GM18519 (cell line): ENCODE measurements around the gene DYNC2LI1.

Experiments
- ATAC-seq: cut with Tn5 transposase; IDR thresholded peaks from one replicate; pipeline ENCODE4 v1.9.1; 2021; ENCODE audit warnings: mild to moderate bottlenecking, moderate library complexity; ENCODE audit not compliant: unreplicated experiment, low FRiP score

DYNC2LI1 gene

DNA sequence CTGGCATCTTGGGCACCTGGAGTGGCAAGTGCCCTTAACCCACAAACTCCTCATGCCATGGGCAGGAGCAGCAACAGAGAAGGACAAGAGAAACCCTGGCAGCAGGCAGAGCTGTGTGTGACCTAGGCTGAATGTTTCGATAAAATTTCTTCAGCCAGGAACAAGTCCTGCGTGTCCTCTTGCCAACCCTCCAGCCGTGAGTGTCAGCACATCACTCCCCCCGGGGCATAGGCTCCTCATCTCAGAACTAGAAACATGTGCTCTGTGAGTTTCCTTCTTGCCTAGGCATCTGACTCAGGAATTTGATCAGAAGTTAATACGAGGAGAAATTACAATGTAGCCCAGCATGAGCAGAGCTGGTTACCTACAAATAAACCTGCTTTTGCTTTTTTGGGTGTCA is 67.1 kb downstream of the DYNC2LI1 start:
- ATAC-seq, result no peak

DNA sequence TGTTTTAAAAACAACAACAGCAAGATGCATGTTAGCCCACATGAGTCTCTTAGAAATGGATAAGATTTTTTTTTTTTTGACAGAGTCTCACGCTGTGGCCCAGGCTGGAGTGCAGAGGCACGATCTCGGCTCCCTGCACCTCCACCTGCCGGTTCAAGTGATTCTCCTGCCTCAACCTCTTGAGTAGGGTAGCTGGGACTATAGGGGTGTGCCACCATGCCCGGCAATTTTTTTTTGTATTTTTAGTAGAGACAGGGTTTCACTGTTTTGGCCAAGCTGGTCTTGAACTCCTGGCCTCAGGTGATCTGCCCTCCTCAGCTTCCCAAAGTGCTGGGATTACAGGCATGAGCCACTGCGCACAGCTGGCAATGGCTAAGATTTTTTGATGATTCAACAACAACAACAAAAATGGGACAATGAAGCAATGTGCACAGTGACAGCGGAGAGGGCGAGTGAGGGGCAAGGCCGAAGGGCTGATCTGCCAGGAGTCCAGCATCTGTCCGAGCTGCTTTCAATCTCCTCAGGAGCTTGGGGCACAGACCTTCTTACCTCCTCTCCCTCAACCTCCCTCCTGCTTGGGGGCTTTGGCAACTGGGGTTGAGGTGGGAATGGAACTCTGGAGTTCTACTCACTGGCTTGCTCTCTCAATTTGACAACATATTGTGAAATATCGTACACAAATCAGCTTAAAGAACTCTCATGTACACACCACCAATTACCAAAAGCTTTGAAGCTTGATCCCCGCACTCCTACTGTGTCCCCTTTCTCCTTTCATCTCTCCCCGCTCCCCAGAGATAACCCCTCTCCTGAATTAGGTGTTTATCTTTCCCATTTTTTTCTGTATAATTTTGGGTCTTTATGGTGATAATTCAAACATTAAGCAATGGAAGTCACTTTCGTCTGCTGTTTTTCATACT is 68.4 kb downstream of the DYNC2LI1 start:
- ATAC-seq, result no peak

DNA sequence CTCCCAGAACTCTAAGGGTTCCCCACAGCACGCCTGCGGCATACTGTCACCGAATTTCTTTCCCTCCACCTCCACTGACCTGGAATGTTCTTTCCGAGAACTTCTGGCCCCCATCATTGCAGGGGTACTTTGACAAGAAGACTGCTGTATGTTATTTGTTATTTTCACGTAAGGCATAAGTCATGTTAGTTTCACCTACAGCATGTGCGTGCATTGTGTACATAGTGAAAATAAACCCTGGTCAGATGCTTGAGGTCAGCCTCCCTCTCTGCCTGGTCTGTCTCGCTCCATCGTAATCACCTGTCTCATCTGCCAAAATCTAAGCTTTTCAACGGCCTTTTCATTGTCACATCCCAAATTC is 69.0 kb downstream of the DYNC2LI1 start:
- no peak for ATAC-seq

DNA sequence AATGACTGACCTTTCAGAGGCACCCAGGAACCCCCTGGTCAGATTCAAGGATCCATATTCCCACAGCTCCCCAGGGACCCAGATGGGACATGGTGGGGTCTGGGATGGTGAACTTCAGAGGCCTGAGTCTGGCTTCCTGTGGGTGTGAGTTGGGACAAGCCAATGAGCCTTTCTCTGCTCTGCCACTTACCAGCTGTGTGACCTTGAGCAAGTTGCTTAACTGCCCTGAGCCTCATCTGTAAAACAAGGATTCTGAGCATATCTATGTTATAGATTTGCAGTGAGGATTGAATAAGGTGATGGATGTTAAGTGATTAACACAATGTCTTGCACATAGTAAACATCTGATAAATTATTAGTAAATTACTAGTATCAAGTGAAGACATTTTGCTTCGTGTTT is 71.3 kb downstream of the DYNC2LI1 start:
- ATAC-seq, result no peak

DNA sequence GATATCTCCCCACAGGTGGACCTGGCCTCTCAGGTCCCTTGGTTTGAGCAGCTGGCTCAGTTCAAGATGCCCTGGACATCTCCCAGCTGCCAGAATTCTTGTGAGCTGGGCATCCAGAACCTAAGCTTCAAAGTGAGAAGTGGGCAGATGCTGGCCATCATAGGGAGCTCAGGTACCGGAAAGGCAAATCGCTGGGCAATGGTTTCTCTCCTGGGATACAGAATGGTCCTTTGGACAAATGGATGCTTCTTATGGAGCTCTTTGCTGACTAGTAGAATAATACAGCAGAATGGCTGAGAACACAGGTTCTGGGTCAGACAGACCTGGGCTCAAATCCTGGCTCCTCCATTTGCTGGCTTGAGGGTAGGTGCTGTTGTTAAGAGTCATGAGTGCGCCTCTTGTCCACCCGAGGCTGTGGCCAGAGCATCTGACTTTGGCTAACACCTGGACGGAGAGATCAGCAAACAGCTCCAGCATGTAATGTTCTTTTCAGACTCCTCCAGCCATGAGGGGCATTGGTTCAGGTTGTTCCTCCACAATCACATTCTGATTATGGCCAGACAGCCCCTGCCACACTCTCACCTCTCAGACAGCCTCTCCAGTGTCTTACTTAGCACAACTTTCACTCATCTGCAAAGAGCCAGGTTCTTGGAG is 72.4 kb downstream of the DYNC2LI1 start:
- ATAC-seq, result no peak

DNA sequence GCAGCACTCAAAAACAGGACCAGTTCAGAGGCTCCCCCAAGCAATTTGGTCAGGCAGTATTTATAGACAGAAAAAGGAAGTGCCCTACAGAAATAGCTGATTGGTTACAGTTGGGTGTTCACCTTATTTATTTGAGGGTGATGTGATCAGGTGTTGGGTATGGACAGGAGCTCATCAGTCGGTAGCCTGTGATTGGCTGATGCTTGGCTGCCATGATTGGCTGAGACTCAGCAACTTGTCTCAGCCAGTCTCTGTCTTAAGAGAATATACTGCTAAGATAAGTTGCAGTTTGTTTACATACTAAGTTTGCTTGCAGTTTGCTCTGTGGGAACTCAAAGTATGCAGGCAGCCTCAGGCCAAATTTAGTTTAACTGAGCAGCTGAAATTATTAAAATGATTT is 74.4 kb downstream of the DYNC2LI1 start:
- ATAC-seq, result no peak

DNA sequence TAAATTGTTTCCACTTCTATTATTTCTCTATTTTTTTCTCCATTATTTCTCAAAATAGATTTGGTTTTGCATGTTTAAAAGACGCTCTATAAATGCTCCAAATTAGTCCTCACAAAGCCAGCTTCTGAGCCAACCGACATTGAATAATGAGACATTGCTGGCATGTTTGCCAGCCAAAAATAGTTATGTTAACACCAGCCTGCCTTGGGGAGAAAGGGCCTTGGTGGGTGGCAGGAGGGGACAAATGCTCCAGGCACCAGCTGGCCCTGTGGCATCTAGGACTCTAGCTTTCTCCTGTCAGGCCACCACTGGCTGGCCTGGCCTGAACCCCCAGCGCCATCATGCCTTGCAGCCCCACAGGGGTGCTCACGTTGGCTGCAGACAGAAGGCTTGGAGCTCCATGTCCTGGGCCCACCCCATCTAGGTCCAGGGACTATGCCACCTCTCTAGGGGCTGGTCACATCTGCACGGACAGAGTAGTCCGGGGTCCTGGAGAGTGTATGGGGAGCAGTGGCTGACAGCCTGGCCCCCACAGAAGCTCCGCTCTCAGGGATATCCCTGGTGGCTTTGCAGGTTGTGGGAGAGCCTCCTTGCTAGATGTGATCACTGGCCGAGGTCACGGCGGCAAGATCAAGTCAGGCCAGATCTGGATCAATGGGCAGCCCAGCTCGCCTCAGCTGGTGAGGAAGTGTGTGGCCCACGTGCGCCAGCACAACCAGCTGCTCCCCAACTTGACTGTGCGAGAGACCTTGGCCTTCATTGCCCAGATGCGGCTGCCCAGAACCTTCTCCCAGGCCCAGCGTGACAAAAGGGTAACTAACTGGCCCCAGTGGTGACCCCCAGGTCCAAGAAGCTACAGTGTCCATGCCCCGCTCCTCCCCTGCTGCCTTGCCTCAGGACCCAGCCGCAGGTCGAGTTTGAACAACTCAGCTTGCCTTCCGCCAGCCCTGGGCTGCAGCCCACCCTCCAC is 77.5 kb downstream of the DYNC2LI1 start:
- ATAC-seq, result no peak

DNA sequence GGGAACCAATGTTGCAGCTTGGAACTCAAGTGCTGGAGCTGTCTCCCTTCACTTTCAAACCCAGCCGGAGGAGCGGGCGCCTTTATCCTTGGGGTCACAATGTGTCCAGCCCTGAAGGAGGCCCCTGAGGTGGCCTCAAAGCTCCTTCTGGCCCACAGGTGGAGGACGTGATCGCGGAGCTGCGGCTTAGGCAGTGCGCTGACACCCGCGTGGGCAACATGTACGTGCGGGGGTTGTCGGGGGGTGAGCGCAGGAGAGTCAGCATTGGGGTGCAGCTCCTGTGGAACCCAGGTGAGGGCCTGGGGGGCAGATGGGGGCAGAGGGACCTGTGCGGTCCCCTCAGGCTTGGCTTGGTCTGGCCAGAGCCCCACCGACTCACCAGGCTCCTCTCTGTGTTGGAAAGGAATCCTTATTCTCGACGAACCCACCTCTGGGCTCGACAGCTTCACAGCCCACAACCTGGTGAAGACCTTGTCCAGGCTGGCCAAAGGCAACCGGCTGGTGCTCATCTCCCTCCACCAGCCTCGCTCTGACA is 78.4 kb downstream of the DYNC2LI1 start:
- no peak for ATAC-seq

DNA sequence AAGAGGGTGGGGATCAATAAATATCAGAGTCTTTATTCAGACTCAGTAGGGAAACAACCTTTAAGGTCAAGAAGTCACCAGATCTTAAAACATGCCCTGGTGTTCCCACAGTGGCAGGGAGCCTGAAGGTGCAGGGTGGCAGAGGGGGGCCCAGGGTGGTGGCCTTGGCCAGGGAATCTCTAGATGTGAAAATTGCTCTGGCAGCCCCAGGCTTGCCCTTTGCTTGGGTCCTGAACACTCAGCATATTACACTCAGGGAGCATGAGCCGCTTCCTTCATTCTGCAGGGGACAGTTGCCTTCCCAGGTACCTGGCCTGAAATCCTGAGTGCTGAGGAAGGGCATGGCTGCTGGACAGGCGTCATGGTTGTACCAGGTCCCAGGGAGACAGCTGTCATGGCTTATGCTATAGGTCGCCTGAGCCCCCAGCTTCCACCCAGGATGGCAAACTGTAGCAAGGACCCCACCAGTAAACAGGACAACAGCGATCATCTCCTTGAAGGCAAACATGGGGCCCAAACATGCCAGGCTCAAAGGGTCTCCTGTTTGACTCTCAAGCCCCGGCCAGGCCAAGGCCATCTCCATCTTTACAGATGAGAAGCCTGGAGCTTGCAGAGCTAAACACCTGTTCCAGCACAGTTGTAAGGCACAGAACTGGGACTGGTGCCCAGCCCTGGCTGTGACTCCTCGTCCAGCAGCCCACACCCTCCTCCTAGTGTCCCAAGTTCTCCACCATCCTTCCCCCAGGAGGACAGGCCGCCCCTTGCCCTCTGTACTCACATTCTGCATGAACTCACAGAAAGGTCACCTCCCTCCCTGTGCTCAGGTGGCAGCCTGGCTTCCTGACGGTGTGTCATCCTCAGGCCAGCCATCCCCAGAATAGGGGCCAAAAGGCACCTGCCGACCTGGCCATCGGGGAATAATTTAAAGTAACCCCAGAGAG is 79.6 kb downstream of the DYNC2LI1 start:
- no peak for ATAC-seq

DNA sequence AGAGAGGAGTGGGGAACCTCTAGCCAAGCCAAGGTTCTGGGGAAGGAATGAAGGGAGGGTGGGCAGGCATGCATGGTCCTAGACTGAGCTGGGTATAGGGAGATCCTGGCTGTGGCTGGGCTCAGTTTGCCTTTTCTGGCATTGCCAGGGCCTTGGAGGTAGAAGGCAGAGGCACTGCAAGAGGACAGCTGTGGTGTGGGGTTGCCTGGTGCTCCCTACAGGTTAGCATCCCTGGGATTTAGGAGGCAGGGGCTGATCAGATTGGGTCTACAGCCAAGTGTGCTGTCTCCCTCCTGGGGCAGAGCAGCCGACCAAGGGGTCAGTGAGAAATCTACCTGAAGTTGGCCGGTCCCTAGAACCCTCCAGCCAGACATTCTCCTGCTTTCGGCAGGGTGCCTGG is 80.8 kb downstream of the DYNC2LI1 start:
- ATAC-seq, result no peak

DNA sequence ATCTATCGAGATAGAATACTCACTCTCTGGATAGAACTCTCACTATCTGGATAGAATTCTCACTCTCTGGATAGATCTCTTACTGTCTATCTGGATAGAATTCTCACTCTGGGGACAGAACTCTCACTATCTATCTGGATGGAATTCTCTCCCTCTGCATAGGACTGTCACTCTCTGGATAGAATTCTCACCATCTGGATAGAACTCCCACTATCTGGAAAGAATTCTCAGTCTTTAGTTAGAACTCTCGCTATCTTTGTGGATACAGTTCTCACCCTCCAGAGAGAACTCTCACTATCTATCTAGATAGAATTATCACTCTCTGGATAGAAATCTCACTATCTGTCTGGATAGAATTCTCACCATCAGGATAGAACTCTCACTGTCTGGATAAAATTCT is 81.5 kb downstream of the DYNC2LI1 start:
- ATAC-seq, result no peak
